ENCODE measurements around the gene ASMT.
"Not testable (repeated sequence)": the region's sequence is repeated elsewhere in the genome, so short reads cannot be mapped to it uniquely, and the experiment has no call there.

DNA sequence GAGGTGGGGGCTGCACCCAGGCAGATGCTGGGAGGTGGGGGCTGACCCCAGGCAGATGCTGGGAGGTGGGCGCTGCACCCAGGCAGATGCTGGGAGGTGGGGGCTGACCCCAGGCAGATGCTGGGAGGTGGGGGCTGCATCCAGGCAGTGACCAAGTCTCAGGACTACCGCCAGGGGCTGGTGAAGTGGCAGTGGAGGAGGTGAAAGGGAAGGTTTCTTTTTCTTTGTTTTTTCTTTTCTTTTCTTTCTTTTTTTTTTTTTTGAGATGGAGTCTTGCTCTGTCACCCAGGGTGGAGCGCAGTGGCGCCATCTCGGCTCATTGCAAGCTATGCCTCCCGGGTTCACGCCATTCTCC lies 10.0 kb downstream of the ASMT start:
- TF ChIP-seq, protein P1, sequence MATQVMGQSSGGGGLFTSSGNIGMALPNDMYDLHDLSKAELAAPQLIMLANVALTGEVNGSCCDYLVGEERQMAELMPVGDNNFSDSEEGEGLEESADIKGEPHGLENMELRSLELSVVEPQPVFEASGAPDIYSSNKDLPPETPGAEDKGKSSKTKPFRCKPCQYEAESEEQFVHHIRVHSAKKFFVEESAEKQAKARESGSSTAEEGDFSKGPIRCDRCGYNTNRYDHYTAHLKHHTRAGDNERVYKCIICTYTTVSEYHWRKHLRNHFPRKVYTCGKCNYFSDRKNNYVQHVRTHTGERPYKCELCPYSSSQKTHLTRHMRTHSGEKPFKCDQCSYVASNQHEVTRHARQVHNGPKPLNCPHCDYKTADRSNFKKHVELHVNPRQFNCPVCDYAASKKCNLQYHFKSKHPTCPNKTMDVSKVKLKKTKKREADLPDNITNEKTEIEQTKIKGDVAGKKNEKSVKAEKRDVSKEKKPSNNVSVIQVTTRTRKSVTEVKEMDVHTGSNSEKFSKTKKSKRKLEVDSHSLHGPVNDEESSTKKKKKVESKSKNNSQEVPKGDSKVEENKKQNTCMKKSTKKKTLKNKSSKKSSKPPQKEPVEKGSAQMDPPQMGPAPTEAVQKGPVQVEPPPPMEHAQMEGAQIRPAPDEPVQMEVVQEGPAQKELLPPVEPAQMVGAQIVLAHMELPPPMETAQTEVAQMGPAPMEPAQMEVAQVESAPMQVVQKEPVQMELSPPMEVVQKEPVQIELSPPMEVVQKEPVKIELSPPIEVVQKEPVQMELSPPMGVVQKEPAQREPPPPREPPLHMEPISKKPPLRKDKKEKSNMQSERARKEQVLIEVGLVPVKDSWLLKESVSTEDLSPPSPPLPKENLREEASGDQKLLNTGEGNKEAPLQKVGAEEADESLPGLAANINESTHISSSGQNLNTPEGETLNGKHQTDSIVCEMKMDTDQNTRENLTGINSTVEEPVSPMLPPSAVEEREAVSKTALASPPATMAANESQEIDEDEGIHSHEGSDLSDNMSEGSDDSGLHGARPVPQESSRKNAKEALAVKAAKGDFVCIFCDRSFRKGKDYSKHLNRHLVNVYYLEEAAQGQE (IDR thresholded peaks at IDR 0.05) = not testable (repeated sequence)
- TF ChIP-seq, protein P2, sequence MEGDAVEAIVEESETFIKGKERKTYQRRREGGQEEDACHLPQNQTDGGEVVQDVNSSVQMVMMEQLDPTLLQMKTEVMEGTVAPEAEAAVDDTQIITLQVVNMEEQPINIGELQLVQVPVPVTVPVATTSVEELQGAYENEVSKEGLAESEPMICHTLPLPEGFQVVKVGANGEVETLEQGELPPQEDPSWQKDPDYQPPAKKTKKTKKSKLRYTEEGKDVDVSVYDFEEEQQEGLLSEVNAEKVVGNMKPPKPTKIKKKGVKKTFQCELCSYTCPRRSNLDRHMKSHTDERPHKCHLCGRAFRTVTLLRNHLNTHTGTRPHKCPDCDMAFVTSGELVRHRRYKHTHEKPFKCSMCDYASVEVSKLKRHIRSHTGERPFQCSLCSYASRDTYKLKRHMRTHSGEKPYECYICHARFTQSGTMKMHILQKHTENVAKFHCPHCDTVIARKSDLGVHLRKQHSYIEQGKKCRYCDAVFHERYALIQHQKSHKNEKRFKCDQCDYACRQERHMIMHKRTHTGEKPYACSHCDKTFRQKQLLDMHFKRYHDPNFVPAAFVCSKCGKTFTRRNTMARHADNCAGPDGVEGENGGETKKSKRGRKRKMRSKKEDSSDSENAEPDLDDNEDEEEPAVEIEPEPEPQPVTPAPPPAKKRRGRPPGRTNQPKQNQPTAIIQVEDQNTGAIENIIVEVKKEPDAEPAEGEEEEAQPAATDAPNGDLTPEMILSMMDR (IDR thresholded peaks at IDR 0.05; ENCODE audit: low read depth, low read length, missing input control) = not testable (repeated sequence)
- TF ChIP-seq YY1 (IDR thresholded peaks at IDR 0.05); EGR1 (IDR thresholded peaks at IDR 0.05; ENCODE audit: low read depth in 2 of 2); TAF1 (conservative IDR thresholded peaks at IDR 0.05); GABPA (IDR thresholded peaks at IDR 0.05 in 1 of 2, conservative IDR thresholded peaks at IDR 0.05 in 1 of 2); MAX (IDR thresholded peaks at IDR 0.05): not testable (repeated sequence)
